ENCODE results near the gene CYTH2.

Gene CYTH2

DNA sequence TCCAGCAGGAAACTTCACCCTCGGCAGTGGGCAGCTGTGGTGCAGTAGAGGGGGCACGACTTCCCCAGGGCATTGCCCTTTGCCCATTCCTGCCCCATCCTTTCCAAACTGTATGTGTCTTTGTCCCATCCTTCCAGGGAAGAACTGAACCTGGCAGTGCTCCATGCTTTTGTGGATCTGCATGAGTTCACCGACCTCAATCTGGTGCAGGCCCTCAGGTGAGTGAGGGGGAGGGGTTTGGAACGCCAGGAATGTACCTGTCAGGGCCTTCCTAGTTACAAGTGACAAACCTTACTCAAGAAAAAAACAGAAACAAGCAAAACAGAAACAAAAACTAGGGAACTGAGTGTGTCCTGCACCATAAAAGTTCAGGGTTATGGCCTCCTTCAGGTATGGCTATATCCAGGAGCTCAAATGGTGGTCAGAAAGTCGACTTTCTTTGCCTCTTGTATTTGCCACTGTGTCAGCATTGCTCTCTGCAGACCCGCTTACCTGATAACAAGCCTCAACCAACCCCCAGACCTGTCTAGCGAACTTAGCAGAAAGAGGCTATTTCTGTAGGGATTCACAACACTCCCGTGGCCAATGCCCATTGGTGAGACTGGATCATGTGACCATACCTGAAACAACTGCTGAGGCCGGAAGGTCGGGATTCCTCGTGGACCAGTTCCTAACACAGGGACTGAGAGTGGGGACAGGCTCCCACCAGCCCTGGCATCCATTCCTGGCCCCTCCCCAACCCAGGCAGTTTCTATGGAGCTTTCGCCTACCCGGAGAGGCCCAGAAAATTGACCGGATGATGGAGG lies 4.2 kb downstream of the CYTH2 start:
- ATAC-seq: no peak
- TF ChIP-seq ESRRG (CRISPR knock-in tag; IDR thresholded peaks at IDR 0.05) (no peak), ZNF565 (CRISPR knock-in tag; conservative IDR thresholded peaks at IDR 0.05; ENCODE audit: low read depth) (no peak), ZNF8 (CRISPR knock-in tag; IDR thresholded peaks at IDR 0.05) (no peak), SNAI2 (CRISPR knock-in tag; IDR thresholded peaks at IDR 0.05) (no peak), CSDC2 (CRISPR knock-in tag; IDR thresholded peaks at IDR 0.05) (no peak), BACH2 (CRISPR knock-in tag; IDR thresholded peaks at IDR 0.05; ENCODE audit: borderline replicate concordance) (no peak), ZC3H10 (CRISPR knock-in tag; IDR thresholded peaks at IDR 0.05) (no peak), ARNTL (CRISPR knock-in tag; IDR thresholded peaks at IDR 0.05; ENCODE audit: borderline replicate concordance, low read depth) (no peak), ZNF70 (CRISPR knock-in tag; IDR thresholded peaks at IDR 0.05) (no peak), TOX (CRISPR knock-in tag; IDR thresholded peaks at IDR 0.05; ENCODE audit: borderline replicate concordance) (no peak)
- TF ChIP-seq, protein P1, sequence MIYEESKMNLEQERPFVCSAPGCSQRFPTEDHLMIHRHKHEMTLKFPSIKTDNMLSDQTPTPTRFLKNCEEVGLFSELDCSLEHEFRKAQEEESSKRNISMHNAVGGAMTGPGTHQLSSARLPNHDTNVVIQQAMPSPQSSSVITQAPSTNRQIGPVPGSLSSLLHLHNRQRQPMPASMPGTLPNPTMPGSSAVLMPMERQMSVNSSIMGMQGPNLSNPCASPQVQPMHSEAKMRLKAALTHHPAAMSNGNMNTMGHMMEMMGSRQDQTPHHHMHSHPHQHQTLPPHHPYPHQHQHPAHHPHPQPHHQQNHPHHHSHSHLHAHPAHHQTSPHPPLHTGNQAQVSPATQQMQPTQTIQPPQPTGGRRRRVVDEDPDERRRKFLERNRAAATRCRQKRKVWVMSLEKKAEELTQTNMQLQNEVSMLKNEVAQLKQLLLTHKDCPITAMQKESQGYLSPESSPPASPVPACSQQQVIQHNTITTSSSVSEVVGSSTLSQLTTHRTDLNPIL (CRISPR knock-in tag; IDR thresholded peaks at IDR 0.05; ENCODE audit: low read depth): no peak
- TF ChIP-seq, protein P2, sequence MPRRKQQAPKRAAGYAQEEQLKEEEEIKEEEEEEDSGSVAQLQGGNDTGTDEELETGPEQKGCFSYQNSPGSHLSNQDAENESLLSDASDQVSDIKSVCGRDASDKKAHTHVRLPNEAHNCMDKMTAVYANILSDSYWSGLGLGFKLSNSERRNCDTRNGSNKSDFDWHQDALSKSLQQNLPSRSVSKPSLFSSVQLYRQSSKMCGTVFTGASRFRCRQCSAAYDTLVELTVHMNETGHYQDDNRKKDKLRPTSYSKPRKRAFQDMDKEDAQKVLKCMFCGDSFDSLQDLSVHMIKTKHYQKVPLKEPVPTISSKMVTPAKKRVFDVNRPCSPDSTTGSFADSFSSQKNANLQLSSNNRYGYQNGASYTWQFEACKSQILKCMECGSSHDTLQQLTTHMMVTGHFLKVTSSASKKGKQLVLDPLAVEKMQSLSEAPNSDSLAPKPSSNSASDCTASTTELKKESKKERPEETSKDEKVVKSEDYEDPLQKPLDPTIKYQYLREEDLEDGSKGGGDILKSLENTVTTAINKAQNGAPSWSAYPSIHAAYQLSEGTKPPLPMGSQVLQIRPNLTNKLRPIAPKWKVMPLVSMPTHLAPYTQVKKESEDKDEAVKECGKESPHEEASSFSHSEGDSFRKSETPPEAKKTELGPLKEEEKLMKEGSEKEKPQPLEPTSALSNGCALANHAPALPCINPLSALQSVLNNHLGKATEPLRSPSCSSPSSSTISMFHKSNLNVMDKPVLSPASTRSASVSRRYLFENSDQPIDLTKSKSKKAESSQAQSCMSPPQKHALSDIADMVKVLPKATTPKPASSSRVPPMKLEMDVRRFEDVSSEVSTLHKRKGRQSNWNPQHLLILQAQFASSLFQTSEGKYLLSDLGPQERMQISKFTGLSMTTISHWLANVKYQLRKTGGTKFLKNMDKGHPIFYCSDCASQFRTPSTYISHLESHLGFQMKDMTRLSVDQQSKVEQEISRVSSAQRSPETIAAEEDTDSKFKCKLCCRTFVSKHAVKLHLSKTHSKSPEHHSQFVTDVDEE (CRISPR knock-in tag; IDR thresholded peaks at IDR 0.05): no peak
- TF ChIP-seq, protein P3, sequence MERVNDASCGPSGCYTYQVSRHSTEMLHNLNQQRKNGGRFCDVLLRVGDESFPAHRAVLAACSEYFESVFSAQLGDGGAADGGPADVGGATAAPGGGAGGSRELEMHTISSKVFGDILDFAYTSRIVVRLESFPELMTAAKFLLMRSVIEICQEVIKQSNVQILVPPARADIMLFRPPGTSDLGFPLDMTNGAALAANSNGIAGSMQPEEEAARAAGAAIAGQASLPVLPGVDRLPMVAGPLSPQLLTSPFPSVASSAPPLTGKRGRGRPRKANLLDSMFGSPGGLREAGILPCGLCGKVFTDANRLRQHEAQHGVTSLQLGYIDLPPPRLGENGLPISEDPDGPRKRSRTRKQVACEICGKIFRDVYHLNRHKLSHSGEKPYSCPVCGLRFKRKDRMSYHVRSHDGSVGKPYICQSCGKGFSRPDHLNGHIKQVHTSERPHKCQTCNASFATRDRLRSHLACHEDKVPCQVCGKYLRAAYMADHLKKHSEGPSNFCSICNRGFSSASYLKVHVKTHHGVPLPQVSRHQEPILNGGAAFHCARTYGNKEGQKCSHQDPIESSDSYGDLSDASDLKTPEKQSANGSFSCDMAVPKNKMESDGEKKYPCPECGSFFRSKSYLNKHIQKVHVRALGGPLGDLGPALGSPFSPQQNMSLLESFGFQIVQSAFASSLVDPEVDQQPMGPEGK (CRISPR knock-in tag; IDR thresholded peaks at IDR 0.05; ENCODE audit: borderline replicate concordance): no peak

DNA sequence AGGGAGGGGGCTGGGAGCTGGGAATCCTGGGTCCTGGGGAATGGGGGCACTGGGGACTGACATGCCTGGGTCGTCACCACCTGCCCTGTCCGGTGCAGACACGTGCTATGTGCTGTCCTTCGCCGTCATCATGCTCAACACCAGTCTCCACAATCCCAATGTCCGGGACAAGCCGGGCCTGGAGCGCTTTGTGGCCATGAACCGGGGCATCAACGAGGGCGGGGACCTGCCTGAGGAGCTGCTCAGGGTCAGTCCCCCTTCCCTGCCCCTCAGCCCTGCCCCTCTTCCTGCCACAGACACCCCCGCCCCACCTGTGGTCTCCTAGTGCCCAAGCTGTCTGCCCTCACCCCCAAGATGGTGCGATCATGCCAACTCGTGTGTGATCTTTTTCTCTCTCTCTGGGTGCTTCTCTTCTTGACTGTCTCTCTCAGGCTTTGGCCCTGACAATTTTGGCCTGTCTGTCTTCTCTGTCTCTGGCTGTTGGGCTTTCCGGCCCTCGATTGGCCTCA lies 5.0 kb downstream of the CYTH2 start:
- TF ChIP-seq SNAI2 (CRISPR knock-in tag; IDR thresholded peaks at IDR 0.05): no peak
- TF ChIP-seq ISL1 (CRISPR knock-in tag; IDR thresholded peaks at IDR 0.05): no peak
- no peak for TF ChIP-seq ESRRG (CRISPR knock-in tag; IDR thresholded peaks at IDR 0.05)
- TF ChIP-seq, protein P3 (CRISPR knock-in tag; IDR thresholded peaks at IDR 0.05; ENCODE audit: borderline replicate concordance): no peak
- TF ChIP-seq, protein P4, sequence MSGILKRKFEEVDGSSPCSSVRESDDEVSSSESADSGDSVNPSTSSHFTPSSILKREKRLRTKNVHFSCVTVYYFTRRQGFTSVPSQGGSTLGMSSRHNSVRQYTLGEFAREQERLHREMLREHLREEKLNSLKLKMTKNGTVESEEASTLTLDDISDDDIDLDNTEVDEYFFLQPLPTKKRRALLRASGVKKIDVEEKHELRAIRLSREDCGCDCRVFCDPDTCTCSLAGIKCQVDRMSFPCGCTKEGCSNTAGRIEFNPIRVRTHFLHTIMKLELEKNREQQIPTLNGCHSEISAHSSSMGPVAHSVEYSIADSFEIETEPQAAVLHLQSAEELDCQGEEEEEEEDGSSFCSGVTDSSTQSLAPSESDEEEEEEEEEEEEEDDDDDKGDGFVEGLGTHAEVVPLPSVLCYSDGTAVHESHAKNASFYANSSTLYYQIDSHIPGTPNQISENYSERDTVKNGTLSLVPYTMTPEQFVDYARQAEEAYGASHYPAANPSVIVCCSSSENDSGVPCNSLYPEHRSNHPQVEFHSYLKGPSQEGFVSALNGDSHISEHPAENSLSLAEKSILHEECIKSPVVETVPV (CRISPR knock-in tag; IDR thresholded peaks at IDR 0.05): no peak
- TF ChIP-seq ZNF70 (CRISPR knock-in tag; IDR thresholded peaks at IDR 0.05): no peak
- no peak for TF ChIP-seq OSR1 (CRISPR knock-in tag; IDR thresholded peaks at IDR 0.05)
- no peak for TF ChIP-seq TOX (CRISPR knock-in tag; IDR thresholded peaks at IDR 0.05; ENCODE audit: borderline replicate concordance)
- TF ChIP-seq ARNTL (CRISPR knock-in tag; IDR thresholded peaks at IDR 0.05; ENCODE audit: borderline replicate concordance, low read depth): no peak
- no peak for TF ChIP-seq ZFP30 (CRISPR knock-in tag; IDR thresholded peaks at IDR 0.05)
- TF ChIP-seq RARB (CRISPR knock-in tag; IDR thresholded peaks at IDR 0.05): no peak
- no peak for TF ChIP-seq BACH2 (CRISPR knock-in tag; IDR thresholded peaks at IDR 0.05; ENCODE audit: borderline replicate concordance)
- TF ChIP-seq ZNF8 (CRISPR knock-in tag; IDR thresholded peaks at IDR 0.05): no peak
- no peak for TF ChIP-seq TCF4 (CRISPR knock-in tag; IDR thresholded peaks at IDR 0.05; ENCODE audit: borderline replicate concordance)
- no peak for TF ChIP-seq ZNF565 (CRISPR knock-in tag; conservative IDR thresholded peaks at IDR 0.05; ENCODE audit: low read depth)
- no peak for ATAC-seq
